ENCODE results near the gene SMC6. TPM values are rescaled to one million over a fixed set of nuclear protein-coding genes. Genes with fewer than 3 reads are reported as not detected.

Gene SMC6
- total and polyA plus RNA-seq, 8 donors, result 3.0 to 8.0 (median 4.8) TPM

- H3K36me3 ChIP-seq, result no peaks in the 10 kb centered on the region
- FAIRE-seq, result no peak
- DNase-seq, result no peak
- no peaks in the 10 kb centered on the region for H3K4me1 ChIP-seq
- 95% methylated on average over 4 of the region's 4 CpGs for WGBS, 2 donors
- no peaks in the 10 kb centered on the region for H3K9me3 ChIP-seq
- H3K27me3 ChIP-seq, result no peaks in the 10 kb centered on the region
- H3K4me3 ChIP-seq, result no peak overlapping the region
- intact Hi-C loops (cut with DNase I), result no loop called here
- no peak for TF ChIP-seq CTCF (IDR thresholded peaks at IDR 0.05)
- ATAC-seq, result no peak
- H3K27ac ChIP-seq, result no peak overlapping the region
Observed at GRCh38 chr2:17768894-17769293, 15.3 kb upstream of the SMC6 start.

- no peak for TF ChIP-seq CTCF (IDR thresholded peaks at IDR 0.05)
- 36 to 40% methylated on average over 2 of the region's 2 CpGs for WGBS, 2 donors
- Histone ChIP-seq H3K4me1 (no peaks in the 10 kb centered on the region), H3K36me3 (no peaks in the 10 kb centered on the region), H3K9me3 (no peaks in the 10 kb centered on the region), H3K27ac (no peak overlapping the region), H3K4me3 (no peak overlapping the region), H3K27me3 (no peaks in the 10 kb centered on the region)
- intact Hi-C loops (cut with DNase I), result no loop called here
- FAIRE-seq, result no peak
- DNase-seq, result no peak
- no peak for ATAC-seq
Observed at GRCh38 chr2:17765398-17765797, 11.8 kb upstream of the SMC6 start.

- Histone ChIP-seq H3K27ac (no peak overlapping the region), H3K4me3 (no peak overlapping the region), H3K9me3 (no peaks in the 10 kb centered on the region), H3K36me3 (no peaks in the 10 kb centered on the region), H3K27me3 (no peaks in the 10 kb centered on the region), H3K4me1 (no peaks in the 10 kb centered on the region)
- FAIRE-seq, result no peak
- no peak for TF ChIP-seq CTCF (IDR thresholded peaks at IDR 0.05)
- no peak for DNase-seq
- WGBS, 2 donors, result 93 to 95% methylated on average over 10 of the region's 10 CpGs
- intact Hi-C loops (cut with DNase I), result no loop called here
- ATAC-seq, result no peak
Observed at GRCh38 chr2:17763641-17764333, 10.2 kb upstream of the SMC6 start.

GRCh38 chr2:17762451-17762850 lies 8.8 kb upstream of the SMC6 start:
- TF ChIP-seq CTCF (IDR thresholded peaks at IDR 0.05), result no peak
- WGBS, 2 donors, result 96 to 98% methylated on average over 1 of the region's 1 CpG
- intact Hi-C loops (cut with DNase I), result no loop called here
- no peak overlapping the region for H3K4me3 ChIP-seq
- no peaks in the 10 kb centered on the region for H3K36me3 ChIP-seq
- no peak overlapping the region for H3K27ac ChIP-seq
- H3K9me3 ChIP-seq, result no peaks in the 10 kb centered on the region
- no peaks in the 10 kb centered on the region for H3K27me3 ChIP-seq
- FAIRE-seq (no peak), DNase-seq (no peak), ATAC-seq (no peak)
- H3K4me1 ChIP-seq, result no peaks in the 10 kb centered on the region

GRCh38 chr2:17759805-17760204 lies 6.2 kb upstream of the SMC6 start:
- intact Hi-C loops (cut with DNase I), result no loop called here
- FAIRE-seq, result no peak
- DNase-seq, result no peak
- Histone ChIP-seq H3K27ac (no peak overlapping the region), H3K27me3 (no peaks in the 10 kb centered on the region), H3K36me3 (no peaks in the 10 kb centered on the region), H3K9me3 (no peaks in the 10 kb centered on the region), H3K4me3 (no peak overlapping the region), H3K4me1 (no peaks in the 10 kb centered on the region)
- TF ChIP-seq CTCF (IDR thresholded peaks at IDR 0.05), result no peak
- 93 to 98% methylated on average over 2 of the region's 2 CpGs for WGBS, 2 donors
- no peak for ATAC-seq
